Stromal cell of bone marrow (primary cell): Measurements from ENCODE around the gene CKMT2.
A peak's percentile ranks its signal among the peaks of the same experiment; 100 is the strongest.

Source experiments
- DNase-seq: peaks from one replicate; pipeline ENCODE4 v3.0.0-alpha.2; 2012; ENCODE audit warnings: low read depth

The CKMT2 gene

GRCh38 chr5:81308836-81309235 is 75.7 kb downstream of the CKMT2 start:
- DNase-seq, result no peak

DNA sequence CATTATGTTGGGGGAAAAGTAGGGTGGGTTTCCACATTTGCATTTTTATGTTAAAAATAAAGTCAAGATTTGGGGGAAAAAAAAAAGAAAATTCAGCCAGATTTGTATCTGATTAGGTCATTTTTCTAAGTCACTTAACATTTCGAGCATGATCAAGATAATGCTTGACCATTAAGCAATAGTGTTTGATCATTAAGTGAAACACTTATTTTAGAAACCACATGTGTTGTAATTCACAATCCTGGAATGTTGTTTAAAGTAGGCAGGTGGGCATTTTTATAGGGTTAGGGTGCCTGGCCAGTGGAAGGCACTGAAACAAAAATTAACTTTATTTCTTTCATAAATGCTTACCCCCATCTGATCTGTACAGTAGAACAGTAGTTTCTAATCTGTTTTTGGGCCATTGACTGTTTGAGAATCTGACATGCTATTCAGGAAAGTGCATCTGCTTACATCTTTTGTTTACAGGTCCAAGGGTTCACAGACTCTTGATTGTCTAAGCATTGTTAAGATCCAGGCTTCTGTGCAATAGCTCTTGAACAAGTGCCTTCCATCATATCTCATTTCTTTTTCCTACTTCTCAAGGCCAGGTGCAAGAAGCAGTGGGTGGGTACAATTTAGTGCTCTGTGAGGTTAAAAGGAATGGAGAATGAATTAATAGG is 77.4 kb downstream of the CKMT2 start:
- DNase-seq, result no peak

- no peak for DNase-seq
Measured at GRCh38 chr5:81313278-81313677, 80.2 kb downstream of the CKMT2 start.

GRCh38 chr5:81313686-81314085 is 80.6 kb downstream of the CKMT2 start:
- no peak for DNase-seq

DNA sequence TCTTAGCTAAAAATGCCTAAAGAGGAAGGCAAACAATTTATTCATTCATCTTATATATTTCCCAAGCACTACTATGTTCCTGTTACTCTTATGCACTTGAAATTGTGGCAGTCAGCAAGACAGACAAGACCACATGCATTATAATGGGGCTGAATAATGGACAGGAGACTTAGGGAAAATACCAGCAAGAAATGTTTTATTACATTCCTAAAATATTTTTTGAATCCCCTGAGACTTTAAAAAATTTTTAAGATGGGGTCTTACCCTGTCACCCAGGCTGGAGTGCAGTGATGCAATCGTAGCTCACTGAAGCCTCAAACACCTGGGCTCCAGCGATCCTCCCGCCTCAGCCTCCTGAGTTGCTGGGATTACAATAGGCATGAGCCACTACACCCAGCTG is 81.5 kb downstream of the CKMT2 start:
- no peak for DNase-seq

DNA sequence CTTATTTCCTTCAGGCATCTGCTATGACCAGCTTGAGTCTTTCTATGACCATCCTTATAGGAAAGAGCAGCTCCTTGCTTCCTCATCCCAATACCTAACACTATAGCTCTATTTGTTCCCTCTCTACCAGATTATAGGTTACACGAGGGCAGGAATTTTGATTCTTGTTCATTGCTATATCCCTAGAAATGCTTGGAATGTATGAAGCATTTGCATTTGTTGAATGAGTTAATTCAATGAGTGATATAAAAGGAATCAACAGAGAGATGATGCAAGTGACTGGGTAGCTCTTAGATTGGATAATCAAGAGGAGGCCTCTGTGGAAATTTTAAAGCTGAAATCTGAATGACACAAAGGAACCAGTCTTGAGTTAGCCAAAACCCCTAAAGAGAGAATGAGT is 82.2 kb downstream of the CKMT2 start:
- DNase-seq, result peak; percentile 20

- DNase-seq, result no peak
Measured at GRCh38 chr5:81315830-81316229, 82.7 kb downstream of the CKMT2 start.
